Measurements from ENCODE around the gene KCNQ5.
"Not testable (repeated sequence)": the region's sequence is repeated elsewhere in the genome, so short reads cannot be mapped to it uniquely, and the experiment has no call there.

Gene KCNQ5

GRCh38 chr6:73209117-73209516, 587.3 kb downstream of the KCNQ5 start:
- no peak for DNase-seq

- DNase-seq: no peak
Observed at GRCh38 chr6:73216859-73217258, 595.0 kb downstream of the KCNQ5 start.

- no peak for DNase-seq
Observed at GRCh38 chr6:73225396-73225795, 603.5 kb downstream of the KCNQ5 start, which contains the start of gene KHDC1L. Gene KHDC1L (minus strand): TSS chr6:73225496. CDS start chr6:73225408, 88 bp downstream.

DNA sequence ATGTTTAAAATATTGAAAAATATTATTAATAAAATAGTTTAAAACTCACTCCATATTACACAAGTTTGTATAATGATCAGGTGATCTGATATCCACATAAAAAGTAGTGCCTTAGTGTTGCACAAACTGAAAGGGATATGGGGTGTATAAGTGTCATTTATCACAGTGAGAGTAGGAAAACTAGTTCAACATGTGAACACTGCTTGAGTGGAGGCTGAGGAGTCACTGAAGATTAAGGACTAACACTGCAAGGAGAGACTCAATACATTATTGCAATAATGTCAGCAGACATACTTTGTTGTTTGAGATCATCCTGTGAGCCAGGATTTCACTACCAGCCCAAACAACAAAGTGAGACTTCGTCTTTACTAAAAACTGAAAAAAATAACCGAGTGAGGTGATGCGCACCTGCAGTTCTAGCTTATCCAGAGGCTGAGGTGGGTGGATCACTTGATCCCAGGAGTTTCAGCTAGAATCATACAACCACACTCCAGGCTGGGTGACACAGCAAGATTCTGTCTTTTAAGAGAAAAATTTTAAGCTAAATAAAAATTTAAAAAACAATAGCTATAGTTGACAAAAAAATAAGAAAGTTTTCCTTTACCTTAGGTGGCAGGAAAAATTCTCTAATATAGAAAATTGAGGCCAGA, 605.9 kb downstream of the KCNQ5 start:
- DNase-seq: no peak

DNA sequence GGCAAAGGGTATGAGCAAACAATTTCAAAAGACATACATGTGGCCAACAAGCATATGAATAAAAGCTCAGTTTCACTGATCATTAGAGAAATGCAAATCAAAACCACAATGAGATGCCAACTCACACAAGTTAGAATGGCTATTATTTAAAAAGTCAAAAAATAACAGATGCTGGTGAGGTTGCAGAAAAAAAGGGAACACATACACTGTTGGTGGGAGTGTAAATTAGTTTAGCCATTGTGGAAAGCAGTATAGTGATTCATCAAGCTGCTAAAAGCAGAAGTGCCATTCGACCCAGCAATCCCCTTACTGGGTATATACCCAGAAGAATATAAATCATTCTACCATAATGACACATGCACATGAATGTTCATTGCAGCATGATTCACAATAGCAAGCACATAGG, 610.1 kb downstream of the KCNQ5 start:
- DNase-seq: no peak

DNA sequence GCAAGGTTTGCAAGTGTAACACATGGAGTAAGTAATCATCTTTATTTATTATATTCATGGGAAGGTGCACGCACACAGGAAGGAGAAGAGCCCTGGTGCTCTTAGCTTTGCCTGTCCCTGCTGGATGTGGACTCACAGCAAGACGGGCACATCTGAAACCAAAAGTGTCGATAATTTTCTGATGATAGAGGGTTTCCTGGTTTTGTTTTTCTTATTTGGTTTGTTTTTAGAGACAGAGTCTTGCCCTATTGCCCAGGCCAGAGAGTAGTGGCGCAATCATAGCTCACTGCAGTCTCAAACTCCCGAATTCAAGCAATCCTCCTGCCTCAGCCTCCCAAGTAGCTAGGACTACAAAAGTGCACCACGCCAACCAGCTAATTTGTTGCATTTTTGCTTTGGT, 611.2 kb downstream of the KCNQ5 start:
- DNase-seq: no peak

GRCh38 chr6:73233971-73234370, 612.1 kb downstream of the KCNQ5 start:
- DNase-seq: not testable (repeated sequence)

GRCh38 chr6:73234733-73235132, 612.9 kb downstream of the KCNQ5 start:
- DNase-seq: no peak

GRCh38 chr6:73236144-73236750, 614.4 kb downstream of the KCNQ5 start:
- no peak for DNase-seq

DNA sequence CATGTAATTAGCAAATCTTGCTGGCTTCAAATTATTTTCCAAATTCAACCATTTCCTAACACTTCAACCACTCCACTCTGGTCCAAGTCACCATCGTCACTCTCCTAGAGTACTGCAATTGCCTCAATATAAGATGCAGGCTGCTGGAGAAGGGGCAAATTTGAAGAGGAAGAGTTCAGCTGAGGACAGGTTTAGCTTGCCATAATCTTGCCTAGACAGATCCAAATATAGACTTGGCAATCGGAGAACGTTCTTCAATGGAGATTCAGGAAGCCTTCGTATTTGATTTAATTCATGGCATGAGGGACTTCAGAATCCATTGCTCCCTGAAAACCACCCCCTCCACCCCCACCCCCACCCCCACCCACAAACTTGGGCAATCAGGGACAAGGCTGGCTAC, 618.9 kb downstream of the KCNQ5 start:
- no peak for DNase-seq

GRCh38 chr6:73242001-73242400, 620.1 kb downstream of the KCNQ5 start:
- DNase-seq: no peak
